Measurements from ENCODE around the gene AGBL1. TPM values are rescaled to one million over a fixed set of nuclear protein-coding genes. Genes with fewer than 3 reads are reported as not detected.
"Not testable (repeated sequence)": the region's sequence is repeated elsewhere in the genome, so short reads cannot be mapped to it uniquely, and the experiment has no call there.

Gene AGBL1
- polyA plus RNA-seq, 1 donor from 2014 or later: not detected

- not testable (repeated sequence) for H3K36me3 Mint-ChIP-seq, H3K4me1 Mint-ChIP-seq, H3K27ac Mint-ChIP-seq, H3K27me3 Mint-ChIP-seq, H3K9me3 Mint-ChIP-seq, H3K4me3 Mint-ChIP-seq
Measured at GRCh38 chr15:86122691-86123391, 43.2 kb downstream of the AGBL1 start.

GRCh38 chr15:86125775-86126174 lies 46.1 kb downstream of the AGBL1 start:
- H3K4me1 Mint-ChIP-seq: no peaks in the 10 kb centered on the region
- H3K27me3 Mint-ChIP-seq: no peaks in the 10 kb centered on the region
- peaks cover 5 to 6% (median 5%) of the 10 kb centered on the region in 3 donors for H3K9me3 Mint-ChIP-seq
- H3K4me3 Mint-ChIP-seq: no peak overlapping the region
- H3K36me3 Mint-ChIP-seq: no peaks in the 10 kb centered on the region
- H3K27ac Mint-ChIP-seq: no peak overlapping the region

GRCh38 chr15:86127547-86127946 lies 47.9 kb downstream of the AGBL1 start:
- Mint-ChIP-seq H3K27ac (no peak overlapping the region), H3K4me1 (no peaks in the 10 kb centered on the region), H3K27me3 (no peaks in the 10 kb centered on the region), H3K9me3 (peaks cover 3 to 5% (median 5%) of the 10 kb centered on the region in 3 donors), H3K4me3 (no peak overlapping the region), H3K36me3 (no peaks in the 10 kb centered on the region)

GRCh38 chr15:86135041-86135440 lies 55.4 kb downstream of the AGBL1 start:
- Mint-ChIP-seq H3K4me3 (no peak overlapping the region), H3K4me1 (no peaks in the 10 kb centered on the region), H3K36me3 (no peaks in the 10 kb centered on the region), H3K27ac (no peak overlapping the region), H3K9me3 (peaks cover 0 to 8% (median 0%) of the 10 kb centered on the region in 3 donors), H3K27me3 (no peaks in the 10 kb centered on the region)

- peaks cover 0 to 11% (median 0%) of the 10 kb centered on the region in 3 donors for H3K9me3 Mint-ChIP-seq
Measured at GRCh38 chr15:86136861-86137260, 57.2 kb downstream of the AGBL1 start.

GRCh38 chr15:86138798-86139197 lies 59.1 kb downstream of the AGBL1 start:
- no peaks in the 10 kb centered on the region for H3K4me1 Mint-ChIP-seq
- H3K27ac Mint-ChIP-seq: no peak overlapping the region
- H3K27me3 Mint-ChIP-seq: no peaks in the 10 kb centered on the region
- H3K9me3 Mint-ChIP-seq: peaks cover 0 to 9% (median 0%) of the 10 kb centered on the region in 3 donors
- H3K36me3 Mint-ChIP-seq: no peaks in the 10 kb centered on the region
- H3K4me3 Mint-ChIP-seq: no peak overlapping the region

More at GRCh38 chr15:86136861-86137260, 57.2 kb downstream of the AGBL1 start:
- Mint-ChIP-seq H3K4me1 (no peaks in the 10 kb centered on the region), H3K27ac (no peak overlapping the region), H3K4me3 (no peak overlapping the region), H3K27me3 (no peaks in the 10 kb centered on the region), H3K36me3 (no peaks in the 10 kb centered on the region)

- Mint-ChIP-seq H3K36me3 (no peaks in the 10 kb centered on the region), H3K27me3 (no peaks in the 10 kb centered on the region), H3K9me3 (peaks cover 3 to 9% (median 3%) of the 10 kb centered on the region in 3 donors), H3K4me1 (no peaks in the 10 kb centered on the region), H3K27ac (no peak overlapping the region), H3K4me3 (no peak overlapping the region)
Measured at GRCh38 chr15:86139828-86140227, 60.2 kb downstream of the AGBL1 start.

GRCh38 chr15:86154705-86155104 lies 75.0 kb downstream of the AGBL1 start:
- Mint-ChIP-seq H3K9me3 (peaks cover 8 to 16% (median 9%) of the 10 kb centered on the region in 3 donors), H3K36me3 (peaks cover 5% of the 10 kb centered on the region), H3K4me1 (no peaks in the 10 kb centered on the region), H3K27me3 (peaks cover 1% of the 10 kb centered on the region), H3K4me3 (no peak overlapping the region), H3K27ac (no peak overlapping the region)

- Mint-ChIP-seq H3K4me3 (no peak overlapping the region), H3K9me3 (peaks cover 6 to 10% (median 9%) of the 10 kb centered on the region in 3 donors), H3K4me1 (no peaks in the 10 kb centered on the region)
Measured at GRCh38 chr15:86155551-86155950, 75.9 kb downstream of the AGBL1 start.

GRCh38 chr15:86157606-86158293 lies 78.1 kb downstream of the AGBL1 start:
- Mint-ChIP-seq H3K4me1 (no peaks in the 10 kb centered on the region), H3K36me3 (no peaks in the 10 kb centered on the region), H3K27me3 (peaks cover 1% of the 10 kb centered on the region), H3K4me3 (no peak overlapping the region), H3K9me3 (peaks cover 2 to 10% (median 9%) of the 10 kb centered on the region in 3 donors), H3K27ac (no peak overlapping the region)

More at GRCh38 chr15:86155551-86155950, 75.9 kb downstream of the AGBL1 start:
- Mint-ChIP-seq H3K27me3 (peaks cover 1% of the 10 kb centered on the region), H3K36me3 (peaks cover 5% of the 10 kb centered on the region), H3K27ac (no peak overlapping the region)

GRCh38 chr15:86159468-86159867 lies 79.8 kb downstream of the AGBL1 start:
- no peaks in the 10 kb centered on the region for H3K4me1 Mint-ChIP-seq
- H3K27ac Mint-ChIP-seq: no peak overlapping the region
- H3K4me3 Mint-ChIP-seq: no peak overlapping the region

GRCh38 chr15:86161250-86161649 lies 81.6 kb downstream of the AGBL1 start:
- peaks cover 2 to 3% (median 2%) of the 10 kb centered on the region in 3 donors for H3K9me3 Mint-ChIP-seq
- H3K36me3 Mint-ChIP-seq: no peaks in the 10 kb centered on the region
- no peak overlapping the region for H3K27ac Mint-ChIP-seq
- peaks cover 1% of the 10 kb centered on the region for H3K27me3 Mint-ChIP-seq
- no peak overlapping the region for H3K4me3 Mint-ChIP-seq
- no peaks in the 10 kb centered on the region for H3K4me1 Mint-ChIP-seq

More at GRCh38 chr15:86159468-86159867, 79.8 kb downstream of the AGBL1 start:
- Mint-ChIP-seq H3K27me3 (peaks cover 1% of the 10 kb centered on the region), H3K36me3 (no peaks in the 10 kb centered on the region), H3K9me3 (peaks cover 2 to 6% (median 5%) of the 10 kb centered on the region in 3 donors)

- Mint-ChIP-seq H3K27me3 (no peaks in the 10 kb centered on the region), H3K36me3 (no peaks in the 10 kb centered on the region), H3K4me3 (no peak overlapping the region), H3K27ac (peak overlapping the region in 1 of 3 donors; percentile 28), H3K4me1 (no peaks in the 10 kb centered on the region), H3K9me3 (peaks cover 0 to 3% (median 2%) of the 10 kb centered on the region in 3 donors)
Measured at GRCh38 chr15:86162172-86162591, 82.5 kb downstream of the AGBL1 start.

GRCh38 chr15:86162641-86163040 lies 83.0 kb downstream of the AGBL1 start:
- Mint-ChIP-seq H3K4me3 (no peak overlapping the region), H3K27ac (peak overlapping the region in 1 of 3 donors; percentile 28), H3K9me3 (peaks cover 0 to 3% (median 2%) of the 10 kb centered on the region in 3 donors), H3K36me3 (no peaks in the 10 kb centered on the region), H3K27me3 (no peaks in the 10 kb centered on the region), H3K4me1 (no peaks in the 10 kb centered on the region)

- Mint-ChIP-seq H3K27me3 (no peaks in the 10 kb centered on the region), H3K4me1 (no peaks in the 10 kb centered on the region), H3K9me3 (peaks cover 0 to 3% (median 2%) of the 10 kb centered on the region in 3 donors), H3K27ac (no peak overlapping the region), H3K36me3 (no peaks in the 10 kb centered on the region), H3K4me3 (no peak overlapping the region)
Measured at GRCh38 chr15:86163816-86164215, 84.1 kb downstream of the AGBL1 start.

All from IgD-negative memory B cell (primary cell).